ENCODE results near the gene BMS1.
"Not testable (repeated sequence)": the region's sequence is repeated elsewhere in the genome, so short reads cannot be mapped to it uniquely, and the experiment has no call there.

Gene BMS1

GRCh38 chr10:42801135-42801534, 18.5 kb downstream of the BMS1 start:
- no peak for DNase-seq

GRCh38 chr10:42802876-42803275, 20.3 kb downstream of the BMS1 start:
- no peak for DNase-seq

GRCh38 chr10:42809676-42810075, 27.1 kb downstream of the BMS1 start:
- no peak for DNase-seq

GRCh38 chr10:42812028-42812427, 29.4 kb downstream of the BMS1 start:
- no peak for DNase-seq

GRCh38 chr10:42813989-42814687, 31.5 kb downstream of the BMS1 start:
- not testable (repeated sequence) for DNase-seq

- DNase-seq, result not testable (repeated sequence)
These were observed 33.7 kb downstream of the BMS1 start for GRCh38 chr10:42816334-42816733.

- DNase-seq, result no peak
These were observed 34.3 kb downstream of the BMS1 start for GRCh38 chr10:42816912-42817311.

GRCh38 chr10:42817417-42817816, 34.8 kb downstream of the BMS1 start:
- not testable (repeated sequence) for DNase-seq

- not testable (repeated sequence) for DNase-seq
These were observed 44.2 kb downstream of the BMS1 start for GRCh38 chr10:42826759-42827158.

GRCh38 chr10:42827201-42827600, 44.6 kb downstream of the BMS1 start:
- DNase-seq, result no peak

GRCh38 chr10:42828391-42828790, 45.8 kb downstream of the BMS1 start:
- not testable (repeated sequence) for DNase-seq

GRCh38 chr10:42830237-42830636, 47.6 kb downstream of the BMS1 start:
- DNase-seq, result no peak

GRCh38 chr10:42836096-42836495, 53.5 kb downstream of the BMS1 start:
- no peak for DNase-seq

GRCh38 chr10:42836771-42837468, 54.3 kb downstream of the BMS1 start:
- peak; percentile 1 for DNase-seq

GRCh38 chr10:42844810-42845209, 62.2 kb downstream of the BMS1 start:
- not testable (repeated sequence) for DNase-seq

GRCh38 chr10:42847261-42847660, 64.7 kb downstream of the BMS1 start:
- not testable (repeated sequence) for DNase-seq

- DNase-seq, result no peak
These were observed 68.3 kb downstream of the BMS1 start for GRCh38 chr10:42850931-42851330.

GRCh38 chr10:42859256-42859655, 76.7 kb downstream of the BMS1 start:
- DNase-seq, result no peak

GRCh38 chr10:42860016-42860415, 77.4 kb downstream of the BMS1 start:
- not testable (repeated sequence) for DNase-seq

GRCh38 chr10:42862801-42863200, 80.2 kb downstream of the BMS1 start:
- not testable (repeated sequence) for DNase-seq

- DNase-seq, result no peak
These were observed 82.0 kb downstream of the BMS1 start for GRCh38 chr10:42864575-42864974.

GRCh38 chr10:42865716-42866114, 83.1 kb downstream of the BMS1 start:
- no peak for DNase-seq

GRCh38 chr10:42866115-42866995, 83.8 kb downstream of the BMS1 start:
- peak; percentile 5 for DNase-seq

Data from NCI-H510A treated with DMSO at 0.1 percent for 48 hours (cell line).